Fibroblast of peridontal ligament (primary cell): Measurements from ENCODE around the gene RC3H1.
"Not testable (repeated sequence)": the region's sequence is repeated elsewhere in the genome, so short reads cannot be mapped to it uniquely, and the experiment has no call there.

Source experiments
- DNase-seq: peaks from one replicate; pipeline ENCODE4 v3.0.0-alpha.2; 2010; ENCODE audit errors: extremely low read depth

RC3H1 gene

DNA sequence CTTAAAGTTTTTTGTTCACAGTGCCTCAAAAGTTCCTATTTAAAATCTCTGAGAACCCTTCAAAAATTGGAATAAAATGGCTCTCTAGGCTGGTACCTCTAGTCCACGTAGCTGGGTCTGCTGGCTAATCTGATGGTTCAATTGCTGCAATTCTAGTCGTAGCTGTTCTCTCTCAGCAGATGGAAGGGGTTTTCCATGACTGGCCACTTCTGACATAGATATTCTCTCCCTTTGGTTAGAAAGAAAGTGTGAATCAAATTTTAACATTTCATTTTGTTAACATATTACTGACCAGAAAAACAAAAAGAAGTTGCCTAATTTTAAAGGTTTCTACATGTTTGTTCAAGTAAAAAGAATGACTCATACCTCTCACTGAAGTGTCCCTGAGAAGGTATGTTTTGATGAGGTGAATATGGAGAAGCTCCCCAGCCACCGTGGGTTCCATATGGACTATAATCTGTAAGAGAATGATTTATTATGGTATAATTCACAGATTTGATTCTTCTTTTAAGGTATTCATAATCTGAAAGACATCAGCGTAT, 75.7 kb downstream of the RC3H1 start:
- DNase-seq: no peak

DNA sequence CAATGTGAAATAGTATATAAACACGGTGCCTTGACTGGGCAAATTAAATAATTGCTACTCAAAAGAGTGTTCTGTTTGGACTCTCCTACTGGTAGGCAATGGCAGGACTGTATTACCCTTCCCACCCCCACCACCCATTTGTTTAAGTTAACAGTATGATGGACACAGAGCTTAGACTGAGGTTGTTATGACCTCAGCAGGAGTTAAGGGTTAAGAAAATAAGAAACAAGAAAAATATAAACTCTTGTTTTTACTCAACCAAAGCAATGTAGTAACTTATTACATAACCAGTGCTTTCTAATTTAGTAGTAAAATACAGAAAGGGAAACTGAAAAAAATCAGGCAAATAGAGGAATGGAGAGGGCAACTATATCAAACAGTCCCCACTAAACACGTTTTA, 85.1 kb downstream of the RC3H1 start:
- no peak for DNase-seq

DNA sequence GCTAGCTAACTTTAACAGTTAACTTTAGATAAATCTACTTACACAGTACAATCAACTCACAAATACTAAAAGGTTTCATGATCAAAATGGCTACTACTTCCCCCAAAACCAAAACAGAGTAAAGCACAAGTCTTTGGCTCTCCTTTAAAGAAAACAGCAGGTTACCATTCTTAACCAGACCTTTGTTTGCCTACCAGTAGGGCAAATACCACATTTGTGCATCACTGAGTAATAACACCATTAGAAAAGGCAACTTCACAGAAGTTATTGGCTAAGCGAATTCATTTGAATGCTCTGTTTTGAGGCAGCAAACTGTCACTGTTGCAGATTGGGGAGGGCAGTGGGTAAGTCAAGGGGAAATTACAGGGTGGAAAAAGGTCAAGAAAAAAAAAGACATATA, 87.7 kb downstream of the RC3H1 start:
- no peak for DNase-seq

DNA sequence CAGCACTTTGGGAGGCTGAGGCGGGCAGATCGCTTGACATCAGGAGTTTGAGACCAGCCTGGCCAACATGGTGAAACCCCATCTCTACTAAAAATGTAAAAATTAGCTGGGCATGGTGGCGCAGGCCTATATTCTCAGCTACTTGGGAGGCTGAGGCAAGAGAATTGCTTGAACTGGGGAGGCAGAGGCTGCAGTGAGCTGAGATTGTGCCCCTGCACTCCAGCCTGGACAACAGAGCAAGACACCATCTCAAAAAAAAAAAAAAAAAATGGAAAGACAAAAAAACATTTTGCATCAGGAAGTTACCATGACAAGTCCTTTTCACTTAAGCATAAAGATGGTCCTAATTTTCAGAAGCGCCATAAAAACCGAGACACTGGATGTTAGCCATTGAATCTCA, 91.6 kb downstream of the RC3H1 start:
- not testable (repeated sequence) for DNase-seq

DNA sequence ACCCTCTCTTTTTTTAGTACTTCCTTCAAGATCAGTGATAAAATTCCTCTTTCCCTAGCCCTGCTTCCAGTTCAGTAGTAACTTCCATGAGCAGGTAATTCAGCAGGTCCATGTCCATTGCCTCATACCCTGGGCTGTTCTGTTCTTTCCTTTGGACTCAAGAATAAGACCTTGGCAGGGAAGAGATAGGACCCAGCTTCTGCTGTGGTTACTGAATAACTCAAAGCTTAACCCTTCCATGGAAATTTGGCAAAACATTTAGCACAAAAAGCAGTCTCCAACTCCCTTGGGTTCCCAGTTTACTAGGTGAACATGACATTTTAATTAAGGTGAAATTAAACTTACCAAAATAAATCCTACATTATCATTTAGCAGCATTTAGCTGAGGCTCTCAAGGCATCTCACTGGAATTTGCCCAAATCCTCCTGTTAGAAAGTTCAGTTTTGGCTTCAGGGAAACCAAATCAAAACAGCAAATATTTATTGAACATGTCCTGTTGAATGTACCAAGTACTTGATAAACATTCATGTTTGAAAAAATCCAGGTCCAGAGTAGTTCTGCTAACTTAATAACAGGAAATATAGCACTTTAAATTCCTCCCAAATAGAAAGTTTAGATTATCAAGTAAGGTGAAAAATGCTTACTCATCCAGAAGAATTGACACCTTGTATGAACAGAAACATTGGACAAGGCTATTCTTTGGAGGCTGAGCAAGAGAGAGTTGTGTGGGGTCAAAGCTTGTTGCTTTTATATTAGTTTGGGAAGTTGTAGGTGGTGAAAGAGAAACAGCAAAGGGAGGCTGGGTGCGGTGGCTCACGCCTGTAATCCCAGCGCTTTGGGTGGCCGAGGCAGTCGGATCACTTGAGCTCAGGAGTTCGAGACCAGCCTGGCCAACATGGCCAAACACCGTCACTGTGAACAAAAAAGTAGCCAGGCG, 96.6 kb downstream of the RC3H1 start:
- no peak for DNase-seq

DNA sequence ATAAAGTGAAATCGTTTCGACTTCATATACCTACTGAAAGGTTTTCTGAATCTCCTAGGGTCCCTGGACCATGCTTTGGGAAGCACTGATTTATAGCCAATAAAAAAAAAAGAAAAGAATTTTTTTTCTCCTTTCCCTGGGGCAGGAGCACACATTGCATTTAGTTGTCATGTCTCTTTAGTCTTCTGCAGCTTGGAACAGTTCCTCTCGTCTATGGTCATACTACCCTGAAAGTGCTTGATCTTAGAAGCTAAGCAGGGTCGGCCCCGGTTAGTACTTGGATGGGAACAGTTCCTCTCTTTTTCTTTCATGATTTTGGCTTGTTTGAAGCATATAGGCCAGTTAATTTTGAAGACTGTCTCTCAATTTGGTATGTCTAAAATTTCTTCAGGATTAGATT, 101.3 kb downstream of the RC3H1 start:
- DNase-seq: no peak

DNA sequence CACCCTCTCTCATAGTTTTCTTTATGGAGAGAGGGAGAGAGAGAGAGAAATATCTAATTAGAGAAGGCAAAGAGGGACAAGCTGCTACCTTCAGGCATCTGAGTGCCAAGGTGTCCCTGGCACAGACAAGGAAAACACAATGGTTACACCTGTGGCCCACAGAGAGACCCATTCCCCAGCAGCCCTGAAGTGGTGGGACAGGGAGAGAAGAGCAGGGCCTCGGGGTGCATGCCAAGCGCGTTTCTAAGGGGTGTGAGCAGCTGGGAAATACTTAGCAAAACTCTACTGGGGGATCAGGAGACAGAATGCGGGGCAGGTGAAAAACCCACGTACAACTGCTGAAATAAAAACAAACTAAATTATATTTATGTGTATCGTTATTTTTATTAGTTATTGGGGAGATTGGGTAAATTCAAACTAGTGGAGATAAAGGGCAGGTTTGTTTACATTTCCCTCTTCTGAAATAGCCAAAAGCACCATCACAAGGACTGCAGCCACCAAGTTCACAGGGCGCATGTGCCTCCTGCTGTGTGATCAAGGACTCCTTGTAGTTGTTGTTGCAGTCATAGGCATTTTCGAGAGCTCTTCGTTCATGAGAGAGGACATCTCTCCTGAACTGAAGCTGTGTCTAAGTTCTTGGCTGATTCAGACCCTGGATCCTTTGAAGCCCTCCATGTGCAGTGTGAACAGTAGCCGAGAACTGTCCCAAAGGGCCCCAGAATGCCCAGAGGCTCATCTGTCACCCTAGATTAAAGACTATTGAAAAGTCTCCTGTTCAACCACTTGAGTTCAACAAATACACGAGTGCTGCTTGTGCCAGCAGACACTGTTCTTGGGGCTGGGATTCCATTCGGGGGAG, 104.3 kb downstream of the RC3H1 start:
- DNase-seq: no peak

DNA sequence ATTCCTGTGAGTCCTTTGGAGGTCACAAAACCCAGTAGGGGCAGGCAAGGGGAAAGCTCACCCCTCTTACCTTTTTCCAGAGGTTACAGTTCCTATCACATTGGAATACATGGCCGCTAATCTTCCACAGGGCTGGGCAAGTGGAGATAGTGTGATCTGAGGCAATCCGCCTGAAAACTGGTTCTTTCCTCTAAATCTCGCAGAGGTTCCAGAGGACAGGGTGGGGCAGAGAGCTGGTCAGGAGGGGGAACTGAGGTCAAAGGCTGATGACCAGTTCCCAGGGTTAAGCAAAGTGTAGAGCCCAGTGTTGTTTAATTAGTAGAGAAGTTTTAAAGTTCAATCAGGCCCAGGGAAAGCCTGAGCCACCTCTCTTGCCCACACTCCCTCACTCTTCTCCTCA, 105.0 kb downstream of the RC3H1 start, which contains the start of gene SERPINC1:
TSS of gene SERPINC1 (minus strand) at position 179 of the 400 bp plus-strand sequence. CDS start at position 111, 68 bp downstream.
- DNase-seq: no peak

DNA sequence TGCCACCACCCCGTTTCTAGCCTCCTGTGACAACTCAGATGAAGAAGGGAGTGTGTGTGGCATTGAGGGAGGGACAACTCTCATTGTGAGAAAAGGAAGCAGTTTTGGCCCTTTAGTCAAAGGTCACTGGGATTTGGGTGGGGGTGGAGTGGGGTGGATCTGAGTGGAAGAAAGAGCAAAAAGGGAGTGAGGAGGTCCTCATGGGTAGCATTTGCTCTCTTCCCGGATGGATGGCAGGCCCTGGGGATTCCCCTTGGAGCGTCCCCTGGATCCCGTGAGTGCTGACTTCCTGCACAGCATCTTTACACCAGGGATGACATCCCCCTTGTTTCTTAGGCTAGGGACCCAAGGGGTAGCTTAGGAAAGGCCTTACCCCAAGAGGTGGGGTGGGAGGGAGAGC, 105.5 kb downstream of the RC3H1 start:
- DNase-seq: no peak

DNA sequence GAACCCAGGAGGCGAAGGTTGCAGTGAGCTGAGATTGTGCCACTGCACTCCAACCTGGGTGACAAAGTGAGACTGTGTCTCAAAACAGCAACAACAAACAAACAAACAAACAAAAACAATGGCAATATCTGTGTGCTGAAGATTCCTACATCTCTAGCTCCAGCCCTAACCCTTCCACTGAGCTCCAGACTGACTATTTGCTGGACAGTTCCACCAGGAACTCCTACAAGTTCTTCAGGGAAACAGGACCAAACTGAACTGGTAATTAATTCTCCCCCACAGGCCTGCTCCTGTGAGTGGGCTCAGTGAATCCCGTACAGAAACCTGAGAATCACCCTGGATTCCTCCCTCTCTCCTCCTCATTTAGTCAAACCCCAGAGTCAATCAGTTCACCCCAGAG, 106.6 kb downstream of the RC3H1 start:
- no peak for DNase-seq

DNA sequence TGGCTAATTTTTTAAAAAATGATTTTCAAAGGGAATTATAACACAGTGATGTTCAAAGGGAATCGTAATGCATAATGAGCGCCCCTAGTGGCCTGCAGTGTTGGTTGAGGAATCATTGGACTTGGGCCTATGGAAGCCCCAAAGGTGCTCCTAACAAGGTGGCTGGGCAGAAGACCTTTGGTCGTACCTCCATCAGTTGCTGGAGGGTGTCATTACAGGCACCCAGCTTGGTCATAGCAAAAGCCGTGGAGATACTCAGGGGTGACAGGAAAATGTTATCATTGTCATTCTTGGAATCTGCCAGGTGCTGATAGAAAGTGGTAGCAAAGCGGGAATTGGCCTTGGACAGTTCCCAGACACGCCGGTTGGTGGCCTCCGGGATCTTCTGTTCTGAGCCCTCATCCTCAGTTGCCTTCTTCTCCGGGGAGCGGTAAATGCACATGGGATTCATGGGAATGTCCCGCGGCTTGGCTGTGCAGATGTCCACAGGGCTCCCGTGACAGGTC, 107.7 kb downstream of the RC3H1 start:
- no peak for DNase-seq

DNA sequence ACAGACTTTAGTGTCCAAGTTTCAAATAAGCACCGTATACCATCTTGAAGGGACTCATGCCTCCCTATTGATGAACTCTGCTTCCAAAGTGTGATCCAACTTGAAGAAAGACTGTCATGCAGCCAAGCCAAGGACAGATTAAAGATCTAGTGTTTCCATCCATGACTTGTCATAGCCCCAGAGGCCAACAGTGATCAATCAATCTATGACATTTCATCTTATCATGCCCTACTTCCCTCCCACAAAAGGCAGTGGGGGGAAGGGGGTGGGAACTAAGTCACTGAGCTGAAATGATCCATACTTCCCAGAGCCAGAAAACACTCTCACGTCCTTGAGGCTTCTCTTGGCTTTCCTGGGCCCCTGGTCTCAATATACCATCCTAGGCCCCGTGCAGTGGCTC, 109.0 kb downstream of the RC3H1 start:
- DNase-seq: no peak

DNA sequence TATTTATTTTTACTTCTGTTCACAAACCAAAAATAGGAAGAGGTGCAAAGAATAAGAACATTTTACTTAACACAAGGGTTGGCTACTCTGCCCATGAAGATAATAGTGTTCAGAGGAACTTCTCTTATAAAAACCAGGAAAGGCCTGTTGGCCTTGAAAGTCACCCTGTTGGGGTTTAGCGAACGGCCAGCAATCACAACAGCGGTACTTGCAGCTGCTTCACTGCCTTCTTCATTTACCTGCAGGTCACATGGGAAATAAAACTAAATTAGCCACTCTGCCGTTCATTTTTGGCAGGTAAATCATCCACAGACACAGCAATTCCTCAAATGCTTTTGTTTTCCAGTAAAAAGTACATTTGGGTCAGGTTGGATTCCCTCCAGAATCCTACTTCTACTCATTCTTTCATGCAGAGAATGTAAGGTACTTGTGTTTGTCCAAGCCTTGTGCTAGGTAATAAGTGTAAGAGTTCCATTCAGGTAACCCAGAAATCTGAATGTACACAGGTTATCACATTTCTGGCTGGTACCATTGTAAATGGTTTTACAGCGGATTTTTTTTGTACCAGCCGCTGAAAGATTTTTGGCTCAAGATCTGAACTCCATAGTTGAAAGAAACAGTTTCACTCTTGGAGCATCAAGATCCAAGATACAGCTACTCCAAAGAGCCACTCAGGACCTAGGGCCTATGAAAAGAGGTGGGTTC, 118.2 kb downstream of the RC3H1 start:
- no peak for DNase-seq

DNA sequence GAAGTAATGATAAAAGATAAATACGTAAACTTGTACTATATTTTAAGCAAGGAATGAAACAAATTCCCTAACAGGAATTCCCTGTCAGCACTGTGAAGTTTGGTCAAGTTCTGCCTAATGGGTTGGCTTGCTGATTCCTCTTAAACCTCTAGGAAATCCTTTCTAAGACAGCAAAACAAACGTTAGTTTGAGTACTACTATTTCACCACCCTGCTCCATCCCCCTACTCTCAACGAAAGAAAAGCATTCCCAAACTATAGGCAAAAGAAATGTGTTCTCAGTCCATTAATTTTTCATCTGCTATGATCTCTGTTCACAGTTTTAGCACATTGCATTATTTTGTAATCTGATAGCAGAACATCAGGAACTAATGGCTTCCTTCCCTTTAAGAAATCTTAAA, 121.2 kb downstream of the RC3H1 start:
- DNase-seq: no peak

DNA sequence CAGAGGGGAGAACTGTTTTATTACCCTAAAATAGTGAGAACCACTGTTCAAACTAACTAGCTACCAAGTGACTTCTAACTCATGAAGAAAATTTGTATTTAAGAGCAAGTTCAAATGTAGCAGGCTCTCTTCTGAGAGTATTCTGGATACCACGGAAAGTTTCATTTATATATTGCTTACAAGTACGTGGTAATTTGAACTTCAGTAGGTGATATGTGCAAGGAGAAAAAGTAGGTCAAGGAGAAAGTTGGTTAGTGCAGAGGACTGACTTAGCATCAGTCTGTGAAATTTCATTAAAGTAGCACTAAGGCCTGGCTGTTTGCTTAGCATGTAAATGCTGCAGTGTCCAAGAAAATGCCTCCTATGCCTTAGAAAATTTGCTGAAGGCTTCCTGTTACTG, 121.7 kb downstream of the RC3H1 start:
- DNase-seq: no peak

DNA sequence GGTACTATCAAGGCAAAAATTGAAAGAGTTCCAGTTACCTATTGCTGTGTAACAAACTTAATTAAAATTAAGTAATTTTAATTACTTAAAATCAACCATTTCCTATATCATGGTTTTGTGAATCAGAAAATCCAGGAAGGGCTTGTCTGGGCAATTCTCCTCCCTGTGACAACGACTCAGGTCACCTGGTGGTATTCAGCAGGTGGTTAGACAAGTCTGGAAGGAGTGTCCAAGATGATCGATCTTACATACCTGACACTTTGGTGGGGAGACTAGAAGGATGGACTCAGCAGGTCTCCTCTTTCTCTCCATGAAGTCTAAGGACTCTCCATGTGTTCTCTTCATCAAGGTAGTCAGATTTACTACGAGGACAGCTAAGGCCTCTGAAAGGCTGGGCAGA, 128.0 kb downstream of the RC3H1 start:
- no peak for DNase-seq

DNA sequence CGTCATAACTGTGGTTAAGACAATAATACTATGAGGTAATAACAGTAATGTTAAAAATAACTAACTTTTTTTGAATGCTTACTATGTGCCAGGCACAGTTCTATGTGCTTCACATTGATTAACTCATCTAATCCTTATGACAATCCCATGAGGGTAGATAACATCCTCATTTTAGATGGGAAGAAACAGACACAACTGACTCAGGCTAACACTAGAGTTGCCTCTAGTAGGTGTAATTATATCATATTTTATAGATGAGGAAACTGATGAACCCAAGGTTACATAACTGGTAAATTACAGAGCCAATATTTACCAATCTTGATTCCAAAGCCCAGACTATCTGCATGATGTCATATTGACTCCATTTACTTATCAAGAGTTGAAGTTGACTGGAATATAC, 128.5 kb downstream of the RC3H1 start:
- no peak for DNase-seq

DNA sequence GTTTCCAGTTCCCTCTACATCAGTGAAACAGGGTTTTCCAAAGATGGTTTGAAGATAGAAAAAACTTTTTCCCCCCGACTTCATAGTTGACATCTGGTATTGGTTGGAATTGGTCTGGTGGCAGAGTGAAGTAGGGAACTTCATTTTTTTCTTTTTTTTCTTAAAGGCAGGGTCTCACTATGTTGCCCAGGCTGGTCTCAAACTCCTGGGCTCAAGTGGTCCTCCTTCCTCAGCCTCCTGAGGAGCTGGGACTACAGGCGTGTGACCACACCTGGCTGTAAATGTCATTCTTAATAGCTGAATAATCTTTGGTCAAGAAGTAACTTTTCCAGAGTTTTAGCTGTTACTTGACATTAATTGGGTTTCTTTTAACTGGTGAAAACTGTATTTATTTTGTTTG, 132.3 kb downstream of the RC3H1 start:
- no peak for DNase-seq

DNA sequence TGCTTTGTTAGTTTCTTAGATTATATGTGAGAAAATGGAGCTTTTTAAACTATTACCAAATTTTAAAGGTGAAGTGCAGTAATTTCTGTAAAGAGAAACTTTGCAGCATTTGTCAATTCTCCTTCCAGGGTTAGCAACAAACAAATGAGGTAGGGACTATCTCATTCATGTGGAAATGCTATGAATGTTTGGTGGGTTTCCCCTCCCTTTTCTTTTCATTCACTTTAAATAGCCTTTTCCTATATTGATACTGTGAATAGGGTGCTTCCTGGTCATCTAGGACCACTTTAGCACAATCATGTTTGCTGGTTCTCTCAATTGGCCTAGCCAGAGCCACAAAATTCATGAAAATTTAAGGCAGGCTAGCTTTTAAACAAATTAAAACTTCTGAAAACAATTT, 133.4 kb downstream of the RC3H1 start:
- DNase-seq: no peak

DNA sequence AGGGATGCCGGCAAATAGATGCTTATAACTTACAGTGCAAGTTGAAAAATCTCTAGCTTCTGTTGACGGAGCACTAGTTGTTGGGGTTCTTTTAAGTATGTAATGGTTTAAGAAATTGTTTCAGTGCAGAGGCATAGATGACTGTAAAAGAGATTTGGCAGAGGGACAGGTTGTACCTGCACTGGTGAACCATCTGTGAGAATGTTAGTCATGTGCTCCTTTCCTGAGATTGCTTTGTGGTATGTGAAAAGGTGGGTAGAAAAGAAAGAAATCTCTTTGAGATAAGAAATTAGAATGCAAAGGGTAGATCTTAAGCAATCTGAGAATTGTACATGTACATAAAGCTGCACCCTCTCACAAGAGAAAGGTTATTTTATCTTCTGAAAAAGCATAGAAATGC, 134.5 kb downstream of the RC3H1 start:
- no peak for DNase-seq

DNA sequence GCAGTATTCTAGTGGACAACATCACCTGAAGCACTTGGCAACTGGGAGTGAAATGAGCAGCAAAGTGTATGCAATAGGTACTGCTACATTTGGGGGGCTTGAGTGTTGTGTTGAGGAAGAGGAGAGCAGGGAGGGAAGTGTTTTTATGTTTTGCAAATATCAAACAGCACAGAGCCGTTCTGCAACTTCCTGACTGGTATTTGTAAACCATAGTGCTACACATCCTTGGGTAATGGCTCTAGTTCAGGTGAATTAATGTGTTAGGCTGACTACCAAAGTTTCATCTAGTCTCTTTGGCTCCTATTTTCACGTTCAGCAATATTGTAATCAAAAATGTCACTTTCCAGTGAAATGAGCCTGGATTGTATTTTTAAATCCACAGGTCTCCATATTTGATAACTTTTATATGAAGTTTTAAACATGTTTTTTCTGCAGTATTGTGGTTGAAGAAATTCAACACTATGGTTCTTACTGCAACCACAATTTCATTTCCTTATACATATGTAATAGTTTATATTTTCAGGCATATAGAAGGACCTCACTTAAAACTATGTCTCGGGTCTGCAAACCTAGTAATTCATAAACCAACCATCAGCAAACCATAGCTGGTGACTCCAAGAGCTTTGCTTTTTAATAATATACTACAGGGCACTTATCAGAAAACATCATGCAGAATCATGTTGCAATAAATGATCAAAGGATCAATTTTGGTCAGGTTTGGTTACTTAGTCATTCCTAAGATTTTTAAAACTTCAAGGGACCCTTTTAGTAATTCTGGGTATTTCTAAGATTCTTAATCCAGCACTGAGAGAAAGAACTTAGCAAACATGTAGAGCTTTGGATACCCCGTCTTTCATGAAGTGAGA, 135.2 kb downstream of the RC3H1 start:
- no peak for DNase-seq
